Caco-2 (cell line): ENCODE measurements around the gene LTBP1. TPM values are rescaled to one million over a fixed set of nuclear protein-coding genes. Genes with fewer than 3 reads are reported as not detected.

Experiments
- BruUV-seq: library from RNA; stranded (reverse); fragments of 400-500 nt; replicated peaks from 2 replicates; lab custom pipeline; 2021; lab: Mats Ljungman, UMichigan
- CTCF ChIA-PET: fragments of 300-600 bp; sonication (Branson Sonifier 250); formaldehyde crosslinking; loops from one replicate; lab custom pipeline; 2022; ENCODE audit warnings: antibody characterized with exemption; lab: Charles Lee
- POLR2A ChIA-PET: fragments of 300-600 bp; sonication (Branson Sonifier 250); formaldehyde crosslinking; loops from one replicate; lab custom pipeline; 2022; ENCODE audit warnings: antibody characterized with exemption; lab: Charles Lee
- DNase-seq, 2 experiments: peaks; one replicate each; pipeline versions ENCODE4 v3.0.0 to v3.0.0-alpha.2; 2020 to 2022
- H3K27me3 ChIP-seq: replicated peaks from 2 replicates; pipeline ENCODE4 v1.6.0; 2011; ENCODE audit warnings: low read length; ENCODE audit not compliant: control insufficient read depth, insufficient read depth
- H3K36me3 ChIP-seq: 2 replicates; pipeline ENCODE4 v1.5.1; 2011; ENCODE audit warnings: low read length; ENCODE audit not compliant: control insufficient read depth, insufficient read depth
- H3K4me1 ChIP-seq: fragments of 250-450 bp; sonication (Bioruptor Pico); 2 replicates; pipeline ENCODE4 v1.5.1; 2020; ENCODE audit warnings: mild to moderate bottlenecking
- H3K4me3 ChIP-seq: 2 replicates; pipeline ENCODE4 v1.5.1; 2011; ENCODE audit warnings: low read depth, mild to moderate bottlenecking, control low read depth, low read length
- H3K9me3 ChIP-seq: fragments of 250-450 bp; sonication (Bioruptor Pico); 2 replicates; pipeline ENCODE4 v1.5.1; 2020; ENCODE audit warnings: mild to moderate bottlenecking, moderate library complexity
- H3K27ac Mint-ChIP-seq: one replicate; pipeline ENCODE4 v1.8.0; 2022; ENCODE audit warnings: mixed read lengths; ENCODE audit not compliant: unreplicated experiment
- H3K27me3 Mint-ChIP-seq: one replicate; pipeline ENCODE4 v1.8.0; 2022; ENCODE audit warnings: mixed read lengths; ENCODE audit not compliant: insufficient read depth, unreplicated experiment
- H3K36me3 Mint-ChIP-seq: one replicate; pipeline ENCODE4 v1.8.0; 2022; ENCODE audit warnings: mild to moderate bottlenecking, mixed read lengths; ENCODE audit not compliant: insufficient read depth, unreplicated experiment
- H3K4me1 Mint-ChIP-seq: one replicate; pipeline ENCODE4 v1.8.0; 2022; ENCODE audit warnings: low read depth, mixed read lengths; ENCODE audit not compliant: unreplicated experiment
- H3K4me3 Mint-ChIP-seq: one replicate; pipeline ENCODE4 v1.8.0; 2022; ENCODE audit warnings: mild to moderate bottlenecking, moderate library complexity, mixed read lengths; ENCODE audit not compliant: unreplicated experiment
- H3K9me3 Mint-ChIP-seq: one replicate; pipeline ENCODE4 v1.8.0; 2022; ENCODE audit warnings: mixed read lengths; ENCODE audit not compliant: unreplicated experiment
- intact Hi-C: fragments of 100-400 bp; cut with micrococcal nuclease; formaldehyde crosslinking; loops from one replicate; pipeline ENCODE4 v1.10.0; 2022; ENCODE audit not compliant: unreplicated experiment
- total RNA-seq: library from RNA; stranded (reverse); gene quantifications from 2 replicates; pipeline ENCODE4 v1.2.3, GENCODE V29; 2022
- TF ChIP-seq, protein P1 (sequence below), 2 experiments: fragments of 200-600 bp in 1 of 2; IDR thresholded peaks; 1 replicate in 1 of 2; 2 replicates in 1 of 2; pipeline versions ENCODE4 v1.5.1 to v1.8.0; 2011 to 2022; ENCODE audit warnings: antibody characterized with exemption in 1 of 2, control low read depth in 1 of 2, inconsistent platforms in 1 of 2, low read depth in 1 of 2, low read length in 1 of 2, mild to moderate bottlenecking in 1 of 2, moderate library complexity in 1 of 2; ENCODE audit not compliant: insufficient read depth in 1 of 2, severe bottlenecking in 1 of 2, unreplicated experiment in 1 of 2

LTBP1 gene
- total RNA-seq, 1 experiment from 2014 or later, result 64.2 TPM

DNA sequence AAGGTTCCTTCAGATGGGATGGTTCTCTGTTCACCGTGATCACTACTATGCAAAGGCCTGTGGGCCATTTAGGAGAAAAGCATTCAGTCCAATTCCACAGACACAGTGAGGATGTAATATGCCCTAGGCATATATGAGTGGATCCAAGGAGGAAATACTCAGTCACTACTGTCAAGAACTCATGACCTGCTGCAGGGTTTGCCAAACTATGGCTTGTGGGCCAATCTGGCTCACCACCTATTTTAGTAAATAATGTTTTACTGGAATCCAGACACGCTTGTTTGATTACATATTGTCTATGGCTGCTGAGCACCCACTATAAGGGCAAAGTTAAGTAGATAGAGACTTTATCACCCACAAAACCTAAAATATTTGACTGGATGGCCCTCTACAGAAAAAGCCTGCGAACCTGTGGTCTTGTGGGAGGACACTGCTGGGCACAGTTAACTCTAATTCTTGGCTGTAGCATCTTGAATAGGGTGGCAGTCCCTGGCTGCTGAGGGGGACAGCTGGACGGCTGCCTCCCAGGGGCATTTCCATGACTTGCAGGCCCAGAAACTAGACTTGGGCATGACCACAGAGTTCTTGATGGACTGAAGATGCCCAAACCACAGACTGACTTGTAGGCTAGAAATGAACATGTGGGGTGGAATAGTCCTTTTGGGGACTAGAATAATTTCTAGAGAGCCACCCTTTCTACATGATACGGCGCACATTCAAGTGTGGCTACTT, 20.6 kb upstream of the LTBP1 start:
- Histone ChIP-seq H3K9me3 (no peaks in the 10 kb centered on the region), H3K4me1 (no peaks in the 10 kb centered on the region), H3K36me3 (no peaks in the 10 kb centered on the region), H3K4me3 (no peak overlapping the region), H3K27me3 (no peaks in the 10 kb centered on the region)
- H3K36me3 Mint-ChIP-seq, result no peaks in the 10 kb centered on the region
- no peaks in the 10 kb centered on the region for H3K4me1 Mint-ChIP-seq
- no peak overlapping the region for H3K4me3 Mint-ChIP-seq
- CTCF ChIA-PET, result no interaction called here
- H3K9me3 Mint-ChIP-seq, result peaks cover 12% of the 10 kb centered on the region
- no TSS peak for BruUV-seq
- intact Hi-C loops, result no loop called here
- H3K27ac Mint-ChIP-seq, result no peak overlapping the region
- TF ChIP-seq, protein P1, sequence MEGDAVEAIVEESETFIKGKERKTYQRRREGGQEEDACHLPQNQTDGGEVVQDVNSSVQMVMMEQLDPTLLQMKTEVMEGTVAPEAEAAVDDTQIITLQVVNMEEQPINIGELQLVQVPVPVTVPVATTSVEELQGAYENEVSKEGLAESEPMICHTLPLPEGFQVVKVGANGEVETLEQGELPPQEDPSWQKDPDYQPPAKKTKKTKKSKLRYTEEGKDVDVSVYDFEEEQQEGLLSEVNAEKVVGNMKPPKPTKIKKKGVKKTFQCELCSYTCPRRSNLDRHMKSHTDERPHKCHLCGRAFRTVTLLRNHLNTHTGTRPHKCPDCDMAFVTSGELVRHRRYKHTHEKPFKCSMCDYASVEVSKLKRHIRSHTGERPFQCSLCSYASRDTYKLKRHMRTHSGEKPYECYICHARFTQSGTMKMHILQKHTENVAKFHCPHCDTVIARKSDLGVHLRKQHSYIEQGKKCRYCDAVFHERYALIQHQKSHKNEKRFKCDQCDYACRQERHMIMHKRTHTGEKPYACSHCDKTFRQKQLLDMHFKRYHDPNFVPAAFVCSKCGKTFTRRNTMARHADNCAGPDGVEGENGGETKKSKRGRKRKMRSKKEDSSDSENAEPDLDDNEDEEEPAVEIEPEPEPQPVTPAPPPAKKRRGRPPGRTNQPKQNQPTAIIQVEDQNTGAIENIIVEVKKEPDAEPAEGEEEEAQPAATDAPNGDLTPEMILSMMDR (IDR thresholded peaks at IDR 0.05; ENCODE audit: insufficient read depth in 1 of 2, low read depth in 1 of 2, low read length in 1 of 2, severe bottlenecking in 1 of 2, unreplicated experiment in 1 of 2), result no peak
- POLR2A ChIA-PET, result no interaction called here
- no peaks in the 10 kb centered on the region for H3K27me3 Mint-ChIP-seq
- DNase-seq, result no peak

DNA sequence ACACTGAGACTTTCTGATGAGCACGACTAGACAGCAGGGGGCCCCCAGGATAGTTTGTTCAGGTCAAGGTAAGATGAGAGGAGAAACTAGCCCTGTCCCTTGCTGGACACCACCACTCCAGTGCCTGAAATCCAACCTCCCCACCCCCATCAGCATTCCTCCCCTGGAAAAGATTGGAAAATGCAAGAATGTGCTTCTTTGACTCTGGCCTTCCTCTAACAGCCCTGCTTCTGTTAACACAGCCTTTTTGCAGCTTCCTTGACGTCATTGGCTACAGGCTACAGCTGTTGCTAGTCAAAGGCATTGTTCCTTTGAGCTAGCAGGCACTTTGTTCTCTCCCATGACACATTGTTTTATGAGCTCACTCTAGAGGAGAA, 20.1 kb upstream of the LTBP1 start:
- Histone ChIP-seq H3K9me3 (no peaks in the 10 kb centered on the region), H3K36me3 (no peaks in the 10 kb centered on the region), H3K27me3 (no peaks in the 10 kb centered on the region), H3K4me1 (no peaks in the 10 kb centered on the region), H3K4me3 (no peak overlapping the region)
- BruUV-seq, result no TSS peak
- Mint-ChIP-seq H3K27ac (peak overlapping the region; percentile 3), H3K4me3 (no peak overlapping the region), H3K9me3 (peaks cover 12% of the 10 kb centered on the region), H3K4me1 (no peaks in the 10 kb centered on the region), H3K27me3 (no peaks in the 10 kb centered on the region), H3K36me3 (no peaks in the 10 kb centered on the region)
- intact Hi-C loops, result no loop called here
- ChIA-PET POLR2A (no interaction called here), CTCF (no interaction called here)
- TF ChIP-seq, protein P1 (IDR thresholded peaks at IDR 0.05; ENCODE audit: insufficient read depth in 1 of 2, low read depth in 1 of 2, low read length in 1 of 2, severe bottlenecking in 1 of 2, unreplicated experiment in 1 of 2), result no peak
- DNase-seq, result peak in 1 of 2 experiments; percentile 17

DNA sequence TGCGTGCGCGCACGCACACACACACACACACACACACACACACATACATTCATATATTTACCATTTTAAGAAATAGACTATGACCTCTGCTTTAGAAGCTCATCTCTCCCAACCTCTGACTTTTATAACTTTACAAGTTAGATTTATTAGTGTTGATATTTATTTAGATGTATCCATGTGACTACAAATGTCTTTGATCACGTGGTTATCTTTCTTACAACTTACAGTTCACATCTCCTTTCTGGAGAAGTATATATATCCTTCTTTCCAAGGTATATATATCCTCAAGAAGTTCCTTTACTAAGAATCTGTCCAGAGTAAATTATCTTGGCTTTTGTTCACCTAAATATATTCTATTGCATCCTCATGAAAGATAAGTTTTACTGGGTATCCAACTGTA, 16.3 kb upstream of the LTBP1 start:
- DNase-seq, result no peak
- intact Hi-C loops, result no loop called here
- BruUV-seq, result no TSS peak
- Mint-ChIP-seq H3K27me3 (no peaks in the 10 kb centered on the region), H3K4me3 (no peak overlapping the region), H3K9me3 (peaks cover 12% of the 10 kb centered on the region), H3K36me3 (no peaks in the 10 kb centered on the region), H3K4me1 (peaks cover 8% of the 10 kb centered on the region), H3K27ac (no peak overlapping the region)
- POLR2A ChIA-PET, result no interaction called here
- Histone ChIP-seq H3K9me3 (no peaks in the 10 kb centered on the region), H3K36me3 (no peaks in the 10 kb centered on the region), H3K4me1 (no peaks in the 10 kb centered on the region), H3K4me3 (no peak overlapping the region), H3K27me3 (no peaks in the 10 kb centered on the region)
- CTCF ChIA-PET, result no interaction called here
- TF ChIP-seq, protein P1 (IDR thresholded peaks at IDR 0.05; ENCODE audit: insufficient read depth in 1 of 2, low read depth in 1 of 2, low read length in 1 of 2, severe bottlenecking in 1 of 2, unreplicated experiment in 1 of 2), result no peak
